ENCODE data around the gene LRP10.

GRCh38 chr14:22856428-22856827, 15.1 kb upstream of the LRP10 start:
- TF ChIP-seq CTCF (IDR thresholded peaks at IDR 0.05) (no peak), ELK1 (IDR thresholded peaks at IDR 0.05; ENCODE audit: low read depth, low read length) (no peak)

Measured in A549 (cell line).